ENCODE data around the gene TFPI2.

Gene TFPI2, protein sequence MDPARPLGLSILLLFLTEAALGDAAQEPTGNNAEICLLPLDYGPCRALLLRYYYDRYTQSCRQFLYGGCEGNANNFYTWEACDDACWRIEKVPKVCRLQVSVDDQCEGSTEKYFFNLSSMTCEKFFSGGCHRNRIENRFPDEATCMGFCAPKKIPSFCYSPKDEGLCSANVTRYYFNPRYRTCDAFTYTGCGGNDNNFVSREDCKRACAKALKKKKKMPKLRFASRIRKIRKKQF

DNA sequence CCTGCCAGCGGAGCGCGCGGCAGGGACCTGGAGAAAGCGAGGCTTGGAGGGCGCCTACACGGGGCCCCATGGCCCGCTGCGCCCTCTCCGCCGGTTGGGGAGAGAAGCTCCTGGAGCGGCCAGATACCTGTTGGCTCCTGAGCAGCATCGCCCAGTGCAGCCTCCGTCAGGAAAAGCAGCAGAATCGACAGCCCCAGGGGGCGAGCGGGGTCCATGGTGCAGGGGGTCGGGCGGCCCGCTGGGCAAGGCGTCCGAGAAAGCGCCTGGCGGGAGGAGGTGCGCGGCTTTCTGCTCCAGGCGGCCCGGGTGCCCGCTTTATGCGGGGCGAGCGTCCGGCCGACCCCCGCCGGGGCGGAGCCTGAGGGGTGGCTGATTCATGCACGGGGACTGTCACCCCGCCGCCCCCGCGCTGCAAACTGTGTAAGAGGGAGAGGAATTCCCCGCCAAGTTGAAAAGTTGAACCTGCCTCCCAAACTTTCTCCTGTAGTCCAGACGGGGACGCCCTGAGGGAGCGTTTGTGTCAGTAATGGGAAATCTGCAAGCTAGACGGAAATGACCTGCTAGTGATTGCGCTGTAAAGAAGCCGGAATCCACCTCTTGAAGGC lies at the start of gene TFPI2:
Gene TFPI2 (minus strand): TSS at position 290 of the 605 bp plus-strand sequence. CDS start 75 bp downstream, at position 215.
- H3K9ac ChIP-seq = 0 out of 22 replicates have a peak within 1 kb of the TSS, but pooled peaks of 1 of the 11 experiments have one; percentile 23
- peak within 1 kb of the TSS; percentile 56 to 86 (median 69) for H3K4me2 ChIP-seq

DNA sequence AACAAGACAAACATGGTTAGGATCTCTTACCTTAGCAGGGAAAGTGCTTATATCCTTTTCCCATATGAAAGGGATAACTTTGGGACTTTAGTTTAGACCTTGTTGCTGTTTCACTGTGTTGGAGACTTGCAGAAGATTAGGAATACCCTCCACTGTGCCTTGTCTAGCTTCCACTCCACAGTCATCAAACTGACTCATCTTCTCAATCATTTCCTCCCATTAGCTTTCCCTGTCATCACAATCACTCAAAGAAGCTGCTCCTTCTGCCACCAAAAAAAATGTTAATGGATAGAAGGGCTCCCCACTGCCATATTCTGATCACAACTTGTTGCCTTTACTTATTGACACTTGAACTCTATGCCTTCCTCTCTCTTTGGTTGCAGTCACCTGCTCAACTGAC lies 47.7 kb upstream of the TFPI2 start:
- Histone ChIP-seq H3K4me2 (no peak overlapping the region), H3K9me3 (replicated peaks in 1 of 11) (no peaks in the 10 kb centered on the region; a peak in 1 of 22 replicates), H3K4me3 (no peak overlapping the region), H3K4me1 (peaks cover 0 to 3% (median 0%) of the 10 kb centered on the region in 10 experiments; a peak in 2 of 20 replicates), H3K9ac (no peak overlapping the region), H4K20me1 (no peaks in the 10 kb centered on the region), H3K27me3 (no peaks in the 10 kb centered on the region), H3K36me3 (no peaks in the 10 kb centered on the region), H3K27ac (no peak overlapping the region)
- no peak for TF ChIP-seq Cebpa-rat (IDR thresholded peaks at IDR 0.05)

More for the DNA sequence above, at the start of gene TFPI2:
- Histone ChIP-seq H3K36me3 (no peaks in the 10 kb centered on the region), H3K27ac (no peak within 1 kb of the TSS), H3K4me3 (peak within 1 kb of the TSS; percentile 39 to 67 (median 50)), H4K20me1 (no peaks in the 10 kb centered on the region), H3K9me3 (replicated peaks in 1 of 11) (peaks cover 13 to 21% (median 16%) of the 10 kb centered on the region in 11 experiments; a peak in 17 of 22 replicates), H3K27me3 (peaks cover 27 to 44% (median 37%) of the 10 kb centered on the region in 11 experiments), H3K4me1 (peaks cover 0 to 8% (median 0%) of the 10 kb centered on the region in 10 experiments; a peak in 2 of 20 replicates)
- no peak for TF ChIP-seq Cebpa-rat (IDR thresholded peaks at IDR 0.05)

DNA sequence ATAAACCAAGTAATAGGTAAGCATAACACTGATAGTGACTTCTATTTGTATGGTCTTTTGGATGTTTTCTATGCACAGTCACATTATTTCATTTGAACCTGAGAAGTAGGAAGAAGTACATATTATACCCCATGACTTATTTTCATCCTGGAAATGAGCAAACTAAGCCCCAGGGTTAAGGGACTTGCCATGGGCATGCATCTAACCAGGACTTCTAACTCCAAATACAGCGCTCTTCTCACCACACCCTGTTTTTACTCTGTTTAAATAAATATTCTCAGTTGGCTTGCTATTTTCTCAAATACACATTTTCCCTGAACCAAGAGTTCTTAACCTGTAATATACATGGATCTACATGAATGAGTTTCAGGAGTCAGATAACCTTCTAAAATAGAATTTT lies 47.3 kb upstream of the TFPI2 start:
- Histone ChIP-seq H3K4me2 (no peak overlapping the region), H3K27me3 (no peaks in the 10 kb centered on the region), H3K27ac (no peak overlapping the region), H3K4me3 (no peak overlapping the region), H3K36me3 (no peaks in the 10 kb centered on the region), H3K9ac (no peak overlapping the region), H3K4me1 (no peaks in the 10 kb centered on the region), H3K9me3 (replicated peaks in 1 of 11) (no peaks in the 10 kb centered on the region; a peak in 1 of 22 replicates), H4K20me1 (no peaks in the 10 kb centered on the region)
- no peak for TF ChIP-seq Cebpa-rat (IDR thresholded peaks at IDR 0.05)

DNA sequence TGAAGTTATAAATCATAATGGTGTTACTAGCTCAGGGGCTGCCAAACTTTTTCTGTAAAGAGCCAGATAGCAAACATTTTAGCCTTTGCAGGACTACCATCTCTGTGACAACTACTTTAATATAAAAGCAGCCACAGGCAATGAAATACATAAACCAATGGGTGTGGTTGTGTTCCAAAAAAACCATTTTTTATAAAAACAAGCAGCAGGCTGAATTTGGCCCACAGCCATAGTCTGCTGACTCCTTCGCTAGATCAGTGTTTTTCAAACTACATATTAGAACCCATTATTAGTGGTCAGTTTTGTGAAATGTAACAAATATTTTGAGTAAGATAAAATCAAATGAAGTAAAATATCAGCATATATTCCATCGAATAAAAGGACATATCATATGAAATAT lies 44.5 kb upstream of the TFPI2 start:
- no peak overlapping the region for H3K4me2 ChIP-seq
- no peaks in the 10 kb centered on the region for H3K27me3 ChIP-seq
- H3K4me1 ChIP-seq = peaks cover 0 to 5% (median 0%) of the 10 kb centered on the region in 10 experiments; a peak in 8 of 20 replicates
- no peak overlapping the region for H3K27ac ChIP-seq
- H3K9ac ChIP-seq = no peak overlapping the region
- no peaks in the 10 kb centered on the region for H3K9me3 ChIP-seq (replicated peaks in 1 of 11)
- H3K36me3 ChIP-seq = no peaks in the 10 kb centered on the region
- H4K20me1 ChIP-seq = no peaks in the 10 kb centered on the region
- no peak overlapping the region for H3K4me3 ChIP-seq
- no peak for TF ChIP-seq Cebpa-rat (IDR thresholded peaks at IDR 0.05)

DNA sequence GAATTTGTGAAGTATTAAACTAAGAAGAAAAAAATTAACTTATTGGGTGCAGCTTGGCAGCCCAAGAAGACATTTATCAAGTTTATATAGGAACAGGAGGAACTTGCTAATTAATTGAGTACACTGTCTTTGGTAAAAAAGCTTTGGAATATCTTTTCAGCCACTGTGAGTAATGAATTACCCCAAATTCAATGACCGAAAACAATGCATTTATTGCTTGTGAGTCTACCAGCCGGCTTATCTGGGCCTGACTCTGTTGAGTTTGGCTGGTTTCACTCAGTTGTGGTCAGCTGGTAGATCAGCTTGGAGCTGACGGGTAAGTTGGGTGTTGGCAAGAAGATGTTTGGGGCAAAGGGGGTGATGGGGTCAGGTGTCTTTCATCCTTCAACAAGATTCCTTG lies 42.6 kb upstream of the TFPI2 start:
- Histone ChIP-seq H3K9ac (no peak overlapping the region), H4K20me1 (no peaks in the 10 kb centered on the region), H3K4me3 (no peak overlapping the region), H3K36me3 (no peaks in the 10 kb centered on the region), H3K4me1 (peaks cover 0 to 12% (median 0%) of the 10 kb centered on the region in 10 experiments; a peak in 8 of 20 replicates), H3K4me2 (no peak overlapping the region), H3K27me3 (no peaks in the 10 kb centered on the region), H3K27ac (no peak overlapping the region), H3K9me3 (replicated peaks in 1 of 11) (no peaks in the 10 kb centered on the region)
- no peak for TF ChIP-seq Cebpa-rat (IDR thresholded peaks at IDR 0.05)

DNA sequence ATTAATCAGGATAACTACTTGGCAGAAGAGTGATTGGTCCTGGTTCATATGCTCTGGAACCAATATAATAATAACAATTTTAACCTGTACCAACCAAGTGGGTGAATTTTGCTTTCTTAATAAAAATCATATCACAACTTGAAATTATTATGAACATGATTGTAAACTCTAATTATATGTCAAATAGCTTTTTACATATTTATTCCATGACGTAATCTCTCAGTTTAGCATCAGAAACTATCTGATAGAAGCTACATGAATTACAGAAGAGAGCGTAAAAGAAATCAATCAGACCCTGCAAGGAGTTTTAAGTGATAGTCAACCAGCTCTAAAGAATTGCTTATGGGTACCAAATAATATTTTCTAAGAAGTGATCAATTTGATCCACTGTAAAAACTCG lies 41.1 kb upstream of the TFPI2 start:
- H3K27ac ChIP-seq = no peak overlapping the region
- no peaks in the 10 kb centered on the region for H4K20me1 ChIP-seq
- peaks cover 0 to 7% (median 0%) of the 10 kb centered on the region in 11 experiments; a peak in 5 of 22 replicates for H3K36me3 ChIP-seq
- no peak overlapping the region for H3K4me3 ChIP-seq
- H3K9me3 ChIP-seq (replicated peaks in 1 of 11) = no peaks in the 10 kb centered on the region
- H3K9ac ChIP-seq = no peak overlapping the region
- no peaks in the 10 kb centered on the region for H3K27me3 ChIP-seq
- H3K4me2 ChIP-seq = no peak overlapping the region
- TF ChIP-seq Cebpa-rat (IDR thresholded peaks at IDR 0.05) = no peak
- peaks cover 0 to 12% (median 0%) of the 10 kb centered on the region in 10 experiments; a peak in 8 of 20 replicates for H3K4me1 ChIP-seq

DNA sequence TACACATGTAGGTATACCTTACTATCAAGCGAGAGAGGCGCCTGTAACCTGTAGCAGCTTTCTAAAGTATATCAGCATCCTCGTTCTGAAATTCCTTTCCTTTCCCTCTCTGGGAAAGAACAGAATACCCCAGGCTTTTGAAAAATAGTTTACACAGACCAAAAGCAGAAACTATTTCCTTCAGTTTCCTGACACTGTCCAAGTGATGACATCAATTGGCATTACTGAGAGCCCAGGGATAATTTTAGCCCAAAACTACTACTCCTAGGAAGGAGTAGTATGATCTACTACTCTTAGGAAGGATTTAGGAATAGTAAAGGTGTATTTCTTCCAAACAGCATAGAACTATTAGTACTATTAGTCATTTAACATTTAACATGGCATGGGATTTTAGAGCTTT lies 37.0 kb upstream of the TFPI2 start:
- H3K27ac ChIP-seq = no peak overlapping the region
- H3K9ac ChIP-seq = no peak overlapping the region
- H3K4me1 ChIP-seq = peaks cover 0 to 12% (median 5%) of the 10 kb centered on the region in 10 experiments; a peak in 11 of 20 replicates
- no peak overlapping the region for H3K4me2 ChIP-seq
- no peaks in the 10 kb centered on the region for H4K20me1 ChIP-seq
- H3K36me3 ChIP-seq = peaks cover 0 to 14% (median 0%) of the 10 kb centered on the region in 11 experiments; a peak in 5 of 22 replicates
- no peaks in the 10 kb centered on the region for H3K27me3 ChIP-seq
- no peaks in the 10 kb centered on the region for H3K9me3 ChIP-seq (replicated peaks in 1 of 11)
- no peak for TF ChIP-seq Cebpa-rat (IDR thresholded peaks at IDR 0.05)
- no peak overlapping the region for H3K4me3 ChIP-seq

DNA sequence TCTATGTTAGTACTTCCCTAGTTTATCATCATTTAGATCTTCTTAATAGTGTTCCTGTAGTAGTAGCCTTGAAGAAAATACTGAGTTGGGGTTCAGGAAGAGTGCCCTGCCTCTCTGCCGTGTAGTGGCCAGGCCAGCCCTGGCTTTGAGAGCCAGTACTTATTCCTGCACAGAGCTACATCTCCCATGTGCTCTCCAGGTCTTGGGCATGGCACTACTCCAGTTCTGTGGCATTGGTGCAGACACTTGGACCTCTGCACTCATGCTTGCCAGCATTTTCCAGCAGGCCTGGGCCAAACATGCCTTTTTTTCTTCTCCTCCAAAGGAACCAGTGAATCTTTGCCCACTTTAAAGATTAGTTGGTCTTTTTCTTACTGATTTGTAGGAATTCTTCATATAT lies 36.2 kb upstream of the TFPI2 start:
- no peak for TF ChIP-seq Cebpa-rat (IDR thresholded peaks at IDR 0.05)
- H3K4me2 ChIP-seq = no peak overlapping the region
- H3K36me3 ChIP-seq = peaks cover 0 to 14% (median 0%) of the 10 kb centered on the region in 11 experiments; a peak in 5 of 22 replicates
- H3K9me3 ChIP-seq (replicated peaks in 1 of 11) = no peaks in the 10 kb centered on the region
- peaks cover 0 to 17% (median 10%) of the 10 kb centered on the region in 10 experiments; a peak in 12 of 20 replicates for H3K4me1 ChIP-seq
- no peak overlapping the region for H3K4me3 ChIP-seq
- peaks cover 0 to 7% (median 0%) of the 10 kb centered on the region in 11 experiments; a peak in 4 of 22 replicates for H3K27me3 ChIP-seq
- H4K20me1 ChIP-seq = no peaks in the 10 kb centered on the region
- no peak overlapping the region for H3K27ac ChIP-seq
- no peak overlapping the region for H3K9ac ChIP-seq

DNA sequence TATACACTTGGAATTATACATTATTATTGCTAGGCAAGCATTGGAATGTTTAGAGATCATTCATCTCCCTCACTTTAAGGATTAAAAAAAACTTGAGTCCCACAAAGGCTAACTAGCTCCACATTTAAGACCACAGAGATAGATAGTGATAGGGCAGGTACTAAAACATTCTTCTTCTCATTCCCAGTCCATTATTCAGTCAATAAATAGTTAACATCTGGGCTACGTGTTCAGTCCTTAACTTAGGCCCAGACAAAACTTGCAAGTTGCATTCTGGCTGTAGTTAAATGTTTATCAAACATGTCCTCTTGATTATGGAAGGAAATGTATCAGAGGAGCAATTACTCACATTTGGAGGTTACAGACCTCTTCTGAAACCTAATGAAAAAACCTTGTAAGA lies 33.4 kb upstream of the TFPI2 start:
- TF ChIP-seq Cebpa-rat (IDR thresholded peaks at IDR 0.05) = no peak
- peak overlapping the region in 3 of 11 experiments; percentile 75 to 83 (median 76); a peak in 5 of 22 replicates for H3K4me2 ChIP-seq
- H3K27me3 ChIP-seq = peaks cover 0 to 10% (median 0%) of the 10 kb centered on the region in 11 experiments; a peak in 4 of 22 replicates
- no peaks in the 10 kb centered on the region for H3K9me3 ChIP-seq (replicated peaks in 1 of 11)
- H3K27ac ChIP-seq = no peak overlapping the region
- no peak overlapping the region for H3K9ac ChIP-seq
- H4K20me1 ChIP-seq = no peaks in the 10 kb centered on the region
- H3K36me3 ChIP-seq = peaks cover 0 to 14% (median 0%) of the 10 kb centered on the region in 11 experiments; a peak in 5 of 22 replicates
- peaks cover 4 to 18% (median 11%) of the 10 kb centered on the region in 10 experiments; a peak in 17 of 20 replicates for H3K4me1 ChIP-seq
- H3K4me3 ChIP-seq = peak overlapping the region in 2 of 10 experiments; percentile 61 to 67; a peak in 4 of 20 replicates

Measured in BLaER1 treated with 17β-estradiol and CSF1 and Interleukin-3, amounts not matched to agents 10 nM and 100 nM (cell line).